HCT116 (cell line): Measurements from ENCODE around the gene DGKE. TPM values are rescaled to one million over a fixed set of nuclear protein-coding genes. Genes with fewer than 3 reads are reported as not detected.

Experiments used
- ATAC-seq: fragments of 200-7000 bp; cut with Tn5 transposase; 2 replicates; pipeline ENCODE4 v1.9.1; 2020; ENCODE audit warnings: mild to moderate bottlenecking, moderate library complexity
- BruUV-seq: library from RNA; stranded (reverse); fragments of 400-500 nt; replicated peaks from 2 replicates; lab custom pipeline; 2021; lab: Mats Ljungman, UMichigan
- CTCF ChIA-PET: fragments of 300-600 bp; sonication (Branson Sonifier 250); formaldehyde crosslinking; loops from one replicate; lab custom pipeline; 2021; ENCODE audit warnings: antibody characterized with exemption; lab: Charles Lee
- POLR2A ChIA-PET: fragments of 300-600, 350-600 bp; sonication (Branson Sonifier 250); formaldehyde crosslinking; loops from one replicate; lab custom pipeline; 2021; ENCODE audit warnings: antibody characterized with exemption; lab: Charles Lee
- RAD21 ChIA-PET, 2 experiments: fragments of 300-600 bp; sonication (Branson Sonifier 250); formaldehyde crosslinking; loops; one replicate each; lab custom pipeline; 2023; ENCODE audit warnings: low total read pairs in 2 of 2; ENCODE audit not compliant: uncharacterized antibody in 2 of 2, unreplicated experiment in 2 of 2, low non-redundant PET in 1 of 2; lab: Charles Lee
- DNase-seq: peaks from one replicate; pipeline ENCODE4 v3.0.0-alpha.2; 2010; ENCODE audit warnings: low read depth, low spot score
- H2AFZ ChIP-seq: fragments of 200-600 bp; shearing (Covaris generic), sonication (generic); 2 replicates; pipeline ENCODE4 v1.6.1; 2017; ENCODE audit warnings: low read depth, mixed run types, mixed read lengths, antibody characterized with exemption, low read length; ENCODE audit not compliant: poor library complexity, severe bottlenecking
- H3K27ac ChIP-seq: 2 replicates; pipeline ENCODE4 v1.5.1; 2012; ENCODE audit warnings: low read depth, low read length
- H3K27me3 ChIP-seq: fragments of 200-600 bp; sonication (generic); 2 replicates; pipeline ENCODE4 v1.6.1; 2016; ENCODE audit warnings: mixed run types, low read length, mixed read lengths; ENCODE audit not compliant: insufficient read depth
- H3K36me3 ChIP-seq, 2 experiments: fragments of 200-500 bp in 1 of 2; fragments of 200-600 bp in 1 of 2; sonication (Bioruptor generic) in 1 of 2; sonication (generic) in 1 of 2; 2 replicates each; pipeline versions ENCODE4 v1.5.1 to v1.6.1; 2014 to 2016; ENCODE audit warnings: low read length in 2 of 2, inconsistent platforms in 1 of 2, mixed read lengths in 1 of 2, mixed run types in 1 of 2; ENCODE audit not compliant: insufficient read depth in 2 of 2, control insufficient read depth in 1 of 2
- H3K4me1 ChIP-seq, 2 experiments: fragments of 200-600 bp in 1 of 2; sonication (generic) in 1 of 2; 2 replicates each; pipeline versions ENCODE4 v1.5.1 to v1.6.1; 2012 to 2017; ENCODE audit warnings: low read length in 2 of 2, inconsistent platforms in 1 of 2, mild to moderate bottlenecking in 1 of 2, mixed read lengths in 1 of 2, mixed run types in 1 of 2, moderate library complexity in 1 of 2; ENCODE audit not compliant: insufficient read depth in 2 of 2, control insufficient read depth in 1 of 2
- H3K4me2 ChIP-seq: fragments of 200-600 bp; sonication (generic); 2 replicates; pipeline ENCODE4 v1.6.1; 2017; ENCODE audit warnings: mixed run types, low read length, mixed read lengths
- H3K4me3 ChIP-seq, 2 experiments: fragments of 200-600 bp in 1 of 2; sonication (generic) in 1 of 2; replicated peaks in 1 of 2; 2 replicates each; pipeline ENCODE4 v1.5.1; 2011 to 2016; ENCODE audit warnings: low read length in 2 of 2, control low read depth in 1 of 2, low read depth in 1 of 2, mild to moderate bottlenecking in 1 of 2, mixed read lengths in 1 of 2, mixed run types in 1 of 2
- H3K79me2 ChIP-seq: fragments of 200-600 bp; sonication (generic); 2 replicates; pipeline ENCODE4 v1.6.1; 2017; ENCODE audit warnings: mild to moderate bottlenecking, mixed run types, low read length, moderate library complexity, mixed read lengths; ENCODE audit not compliant: insufficient read depth
- H3K9ac ChIP-seq: fragments of 200-600 bp; sonication (generic); 2 replicates; pipeline ENCODE4 v1.6.1; 2016; ENCODE audit warnings: low read length, mixed read lengths
- H3K9me2 ChIP-seq: fragments of 200-600 bp; sonication (generic), shearing (Covaris generic); 2 replicates; pipeline ENCODE4 v1.6.1; 2017; ENCODE audit warnings: mixed run types, mild to moderate bottlenecking, moderate library complexity; ENCODE audit not compliant: insufficient read depth
- H3K9me3 ChIP-seq, 2 experiments: fragments of 200-500 bp in 1 of 2; fragments of 200-600 bp in 1 of 2; sonication (Bioruptor generic) in 1 of 2; sonication (generic) in 1 of 2; 2 replicates each; pipeline ENCODE4 v1.6.1; 2014 to 2017; ENCODE audit warnings: low read length in 2 of 2, mixed read lengths in 2 of 2, inconsistent platforms in 1 of 2, low read depth in 1 of 2, mild to moderate bottlenecking in 1 of 2, mixed run types in 1 of 2, moderate library complexity in 1 of 2; ENCODE audit not compliant: control insufficient read depth in 1 of 2, insufficient read depth in 1 of 2
- H4K20me1 ChIP-seq: fragments of 200-600 bp; sonication (generic), shearing (Covaris generic); 2 replicates; pipeline ENCODE4 v1.6.1; 2017; ENCODE audit warnings: mixed run types, mild to moderate bottlenecking, moderate library complexity; ENCODE audit not compliant: insufficient read depth
- CBX3 ChIP-seq: IDR thresholded peaks from 2 replicates; pipeline ENCODE4 v1.6.1; 2012; ENCODE audit warnings: low read depth
- CEBPB ChIP-seq: IDR thresholded peaks from 2 replicates; pipeline ENCODE4 v1.6.1; 2012; ENCODE audit warnings: low read depth
- EGR1 ChIP-seq: IDR thresholded peaks from 2 replicates; pipeline ENCODE4 v1.6.1; 2012; ENCODE audit warnings: low read depth
- ELF1 ChIP-seq: IDR thresholded peaks from 2 replicates; pipeline ENCODE4 v1.6.1; 2012; ENCODE audit warnings: low read depth, borderline replicate concordance
- EZH2 ChIP-seq: fragments of 200-600 bp; sonication (generic); IDR thresholded peaks from 2 replicates; pipeline ENCODE4 v1.6.1; 2017; ENCODE audit warnings: antibody characterized with exemption, mixed run types
- EZH2phosphoT487 ChIP-seq: fragments of 200-600 bp; IDR thresholded peaks from 2 replicates; pipeline ENCODE4 v1.6.1; 2018; ENCODE audit warnings: antibody characterized with exemption, borderline replicate concordance
- FOSL1 ChIP-seq: IDR thresholded peaks from 2 replicates; pipeline ENCODE4 v1.6.1; 2012; ENCODE audit warnings: low read depth
- POLR2A ChIP-seq: IDR thresholded peaks from 2 replicates; pipeline ENCODE4 v1.7.0; 2011; ENCODE audit warnings: borderline replicate concordance; ENCODE audit not compliant: insufficient read depth, insufficient read length; ENCODE audit errors: extremely low read depth
- POLR2AphosphoS5 ChIP-seq: IDR thresholded peaks from 2 replicates; pipeline ENCODE4 v1.6.1; 2011; ENCODE audit warnings: mild to moderate bottlenecking, low read depth, low read length, moderate library complexity
- RAD21 ChIP-seq: IDR thresholded peaks from 2 replicates; pipeline ENCODE4 v1.6.1; 2012; ENCODE audit warnings: low read depth, mild to moderate bottlenecking
- SIN3A ChIP-seq: IDR thresholded peaks from 2 replicates; pipeline ENCODE4 v1.6.1; 2012; ENCODE audit warnings: low read depth
- SP1 ChIP-seq: IDR thresholded peaks from 2 replicates; pipeline ENCODE4 v1.6.1; 2012; ENCODE audit warnings: low read depth
- SRF ChIP-seq: IDR thresholded peaks from 2 replicates; pipeline ENCODE4 v1.6.1; 2012; ENCODE audit warnings: low read depth
- TCF7L2 ChIP-seq: IDR thresholded peaks from 2 replicates; pipeline ENCODE4 v1.7.0; 2011; ENCODE audit warnings: borderline replicate concordance, inconsistent platforms; ENCODE audit not compliant: insufficient read depth, insufficient read length; ENCODE audit errors: extremely low read depth
- YY1 ChIP-seq: IDR thresholded peaks from 2 replicates; pipeline ENCODE4 v1.6.1; 2011; ENCODE audit warnings: low read length, low read depth, moderate library complexity, mild to moderate bottlenecking; ENCODE audit not compliant: insufficient replicate concordance; ENCODE audit errors: extremely low read depth
- ZBTB33 ChIP-seq: IDR thresholded peaks from 2 replicates; pipeline ENCODE4 v1.6.1; 2011; ENCODE audit warnings: mild to moderate bottlenecking, low read length, moderate library complexity; ENCODE audit not compliant: insufficient replicate concordance; ENCODE audit errors: extremely low read depth
- ZFX ChIP-seq: fragments of 450-650 bp; IDR thresholded peaks from 2 replicates; pipeline ENCODE4 v1.6.1; 2017
- ZNF274 ChIP-seq: fragments of 200-500 bp; sonication (Bioruptor generic); IDR thresholded peaks from 2 replicates; pipeline ENCODE4 v1.6.1; 2014; ENCODE audit warnings: mild to moderate bottlenecking, low read depth, low read length, inconsistent platforms
- intact Hi-C: fragments of 100-400 bp; cut with micrococcal nuclease; formaldehyde crosslinking; loops from 2 replicates; pipeline ENCODE4 v1.10.0; 2022
- total RNA-seq: library from RNA; stranded (reverse); gene quantifications from one replicate; pipeline ENCODE4 v1.2.1, GENCODE V29; 2021; ENCODE audit not compliant: unreplicated experiment
- TF ChIP-seq, protein P1 (sequence below): IDR thresholded peaks from 2 replicates; pipeline ENCODE4 v1.6.1; 2012
- TF ChIP-seq, protein P2 (sequence below): IDR thresholded peaks from 2 replicates; pipeline ENCODE4 v1.6.1; 2012
- TF ChIP-seq, protein P3 (sequence below): IDR thresholded peaks from 2 replicates; pipeline ENCODE4 v1.6.1; 2012; ENCODE audit warnings: low read depth

DGKE gene
- total RNA-seq, 1 experiment from 2014 or later: 5.2 TPM

DNA sequence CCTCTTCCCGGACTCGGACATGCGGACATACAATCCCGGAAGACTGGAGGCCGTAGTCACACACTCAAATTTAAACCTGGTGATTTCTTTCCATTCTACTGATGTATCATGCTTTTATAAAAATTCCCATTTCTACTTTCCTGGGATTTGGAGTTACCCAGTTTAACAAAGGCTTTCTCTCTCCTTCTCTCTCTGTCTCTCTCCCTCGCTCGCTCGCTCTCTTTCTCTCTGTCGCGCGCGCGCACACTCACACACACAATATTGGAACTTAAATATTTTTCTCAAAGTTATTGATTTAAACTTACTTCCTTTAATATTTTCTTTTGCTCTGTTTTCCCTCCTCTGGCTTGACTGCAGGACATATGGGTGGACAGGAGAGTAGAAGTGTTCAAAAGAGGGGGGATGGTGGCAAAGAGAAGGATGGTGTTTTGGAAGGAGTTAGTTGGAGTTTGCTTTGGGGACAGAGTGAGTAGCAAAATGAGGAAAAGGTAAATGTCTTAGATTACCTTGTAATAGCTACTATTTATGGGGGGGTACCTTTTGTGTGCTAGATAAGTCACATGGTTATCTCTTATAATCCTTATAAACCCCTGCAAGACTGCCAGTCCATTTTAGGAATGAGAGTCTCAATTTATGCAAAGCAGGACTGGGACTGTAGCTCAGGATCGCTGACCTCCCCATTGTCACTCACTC, 80.8 kb downstream of the DGKE start:
- ATAC-seq (no peak), DNase-seq (peak; percentile 33)
- CTCF ChIA-PET: interaction anchor here (1.2 kb wide), 1 partner anchor 95 kb away, joined by 6 read pairs; no protein-coding TSS in a partner anchor
- peaks cover 0 to 4% of the 10 kb centered on the region in 2 experiments; a peak in 1 of 4 replicates for H3K36me3 ChIP-seq
- H3K9ac ChIP-seq: peak overlapping the region; percentile 94
- H4K20me1 ChIP-seq: no peaks in the 10 kb centered on the region
- peaks cover 27 to 50% of the 10 kb centered on the region in 2 experiments for H3K4me1 ChIP-seq
- H3K27ac ChIP-seq: peak overlapping the region; percentile 63
- H3K4me3 ChIP-seq: peak overlapping the region; percentile 56 to 85
- POLR2A ChIA-PET: interaction anchor here (0.6 to 2.3 kb wide), 28 partner anchors 11 to 286 kb away, joined by 3 to 50 read pairs (median 6); partner anchors contain the start of genes AKAP1, COIL and SCPEP1
- no peaks in the 10 kb centered on the region for H3K27me3 ChIP-seq
- no peak overlapping the region for H2AFZ ChIP-seq
- intact Hi-C loops: loop anchor here (1.0 kb wide), 1 partner anchor 81 kb away; the partner anchor contains the start of gene C17orf67
- H3K9me2 ChIP-seq: no peaks in the 10 kb centered on the region
- peak overlapping the region; percentile 96 for H3K4me2 ChIP-seq
- peaks cover 0 to 10% of the 10 kb centered on the region in 2 experiments; a peak in 1 of 4 replicates for H3K9me3 ChIP-seq
- RAD21 ChIA-PET: interaction anchor here in 1 of 2 experiments (0.8 kb wide), 1 partner anchor 97 kb away, joined by 3 read pairs; no protein-coding TSS in a partner anchor
- BruUV-seq: no TSS peak
- H3K79me2 ChIP-seq: peaks cover 52% of the 10 kb centered on the region
- TF ChIP-seq, protein P1, sequence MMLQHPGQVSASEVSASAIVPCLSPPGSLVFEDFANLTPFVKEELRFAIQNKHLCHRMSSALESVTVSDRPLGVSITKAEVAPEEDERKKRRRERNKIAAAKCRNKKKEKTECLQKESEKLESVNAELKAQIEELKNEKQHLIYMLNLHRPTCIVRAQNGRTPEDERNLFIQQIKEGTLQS: no peak
- no peak for TF ChIP-seq ZBTB33
- TF ChIP-seq CBX3: no peak
- TF ChIP-seq ZFX: no peak
- TF ChIP-seq EZH2phosphoT487: no peak
- no peak for TF ChIP-seq ELF1
- no peak for TF ChIP-seq YY1
- TF ChIP-seq SIN3A: no peak
- 0 out of 2 replicates have a peak, but pooled peaks have one; percentile 3 for TF ChIP-seq EGR1
- no peak for TF ChIP-seq RAD21
- TF ChIP-seq POLR2A: no peak
- no peak for TF ChIP-seq SRF
- TF ChIP-seq FOSL1: peak; percentile 2; the same call in 1 of the 2 replicates
- TF ChIP-seq, protein P2, sequence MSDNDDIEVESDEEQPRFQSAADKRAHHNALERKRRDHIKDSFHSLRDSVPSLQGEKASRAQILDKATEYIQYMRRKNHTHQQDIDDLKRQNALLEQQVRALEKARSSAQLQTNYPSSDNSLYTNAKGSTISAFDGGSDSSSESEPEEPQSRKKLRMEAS: no peak
- TF ChIP-seq, protein P3, sequence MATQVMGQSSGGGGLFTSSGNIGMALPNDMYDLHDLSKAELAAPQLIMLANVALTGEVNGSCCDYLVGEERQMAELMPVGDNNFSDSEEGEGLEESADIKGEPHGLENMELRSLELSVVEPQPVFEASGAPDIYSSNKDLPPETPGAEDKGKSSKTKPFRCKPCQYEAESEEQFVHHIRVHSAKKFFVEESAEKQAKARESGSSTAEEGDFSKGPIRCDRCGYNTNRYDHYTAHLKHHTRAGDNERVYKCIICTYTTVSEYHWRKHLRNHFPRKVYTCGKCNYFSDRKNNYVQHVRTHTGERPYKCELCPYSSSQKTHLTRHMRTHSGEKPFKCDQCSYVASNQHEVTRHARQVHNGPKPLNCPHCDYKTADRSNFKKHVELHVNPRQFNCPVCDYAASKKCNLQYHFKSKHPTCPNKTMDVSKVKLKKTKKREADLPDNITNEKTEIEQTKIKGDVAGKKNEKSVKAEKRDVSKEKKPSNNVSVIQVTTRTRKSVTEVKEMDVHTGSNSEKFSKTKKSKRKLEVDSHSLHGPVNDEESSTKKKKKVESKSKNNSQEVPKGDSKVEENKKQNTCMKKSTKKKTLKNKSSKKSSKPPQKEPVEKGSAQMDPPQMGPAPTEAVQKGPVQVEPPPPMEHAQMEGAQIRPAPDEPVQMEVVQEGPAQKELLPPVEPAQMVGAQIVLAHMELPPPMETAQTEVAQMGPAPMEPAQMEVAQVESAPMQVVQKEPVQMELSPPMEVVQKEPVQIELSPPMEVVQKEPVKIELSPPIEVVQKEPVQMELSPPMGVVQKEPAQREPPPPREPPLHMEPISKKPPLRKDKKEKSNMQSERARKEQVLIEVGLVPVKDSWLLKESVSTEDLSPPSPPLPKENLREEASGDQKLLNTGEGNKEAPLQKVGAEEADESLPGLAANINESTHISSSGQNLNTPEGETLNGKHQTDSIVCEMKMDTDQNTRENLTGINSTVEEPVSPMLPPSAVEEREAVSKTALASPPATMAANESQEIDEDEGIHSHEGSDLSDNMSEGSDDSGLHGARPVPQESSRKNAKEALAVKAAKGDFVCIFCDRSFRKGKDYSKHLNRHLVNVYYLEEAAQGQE: no peak
- TF ChIP-seq TCF7L2: no peak
- TF ChIP-seq POLR2AphosphoS5: no peak; the same call in 1 of the 2 replicates
- TF ChIP-seq ZNF274: no peak
- TF ChIP-seq SP1: peak; percentile 3; the same call in 1 of the 2 replicates
- no peak for TF ChIP-seq CEBPB
- TF ChIP-seq EZH2: no peak
